ENCODE data around the gene ACTL7B.

DNA sequence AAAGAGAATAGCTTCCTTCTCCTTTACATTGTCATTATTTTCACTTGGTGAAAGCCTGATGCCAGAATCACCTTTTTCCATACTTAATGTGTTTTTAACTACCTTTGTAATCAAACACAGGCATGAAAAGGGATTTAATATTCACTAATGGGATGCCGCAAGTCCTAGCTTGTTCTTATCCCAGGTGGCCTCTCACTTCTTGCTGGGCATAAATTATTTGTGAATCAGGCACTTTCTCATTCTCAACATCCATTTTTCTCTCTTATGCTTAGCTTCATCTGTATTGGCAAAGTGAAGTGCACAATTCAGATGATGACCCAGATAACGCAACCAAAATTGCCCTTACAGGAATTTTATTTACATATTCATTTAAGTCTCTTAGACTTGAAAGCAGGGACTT lies 10.9 kb downstream of the ACTL7B start:
- TF ChIP-seq NRF1 (conservative IDR thresholded peaks at IDR 0.05; ENCODE audit: low read depth, low read length): no peak
- TF ChIP-seq YY1 (IDR thresholded peaks at IDR 0.05; ENCODE audit: low read depth, low read length): no peak
- no peak for TF ChIP-seq TARDBP (IDR thresholded peaks at IDR 0.05; ENCODE audit: borderline replicate concordance)
- TF ChIP-seq, protein P1, sequence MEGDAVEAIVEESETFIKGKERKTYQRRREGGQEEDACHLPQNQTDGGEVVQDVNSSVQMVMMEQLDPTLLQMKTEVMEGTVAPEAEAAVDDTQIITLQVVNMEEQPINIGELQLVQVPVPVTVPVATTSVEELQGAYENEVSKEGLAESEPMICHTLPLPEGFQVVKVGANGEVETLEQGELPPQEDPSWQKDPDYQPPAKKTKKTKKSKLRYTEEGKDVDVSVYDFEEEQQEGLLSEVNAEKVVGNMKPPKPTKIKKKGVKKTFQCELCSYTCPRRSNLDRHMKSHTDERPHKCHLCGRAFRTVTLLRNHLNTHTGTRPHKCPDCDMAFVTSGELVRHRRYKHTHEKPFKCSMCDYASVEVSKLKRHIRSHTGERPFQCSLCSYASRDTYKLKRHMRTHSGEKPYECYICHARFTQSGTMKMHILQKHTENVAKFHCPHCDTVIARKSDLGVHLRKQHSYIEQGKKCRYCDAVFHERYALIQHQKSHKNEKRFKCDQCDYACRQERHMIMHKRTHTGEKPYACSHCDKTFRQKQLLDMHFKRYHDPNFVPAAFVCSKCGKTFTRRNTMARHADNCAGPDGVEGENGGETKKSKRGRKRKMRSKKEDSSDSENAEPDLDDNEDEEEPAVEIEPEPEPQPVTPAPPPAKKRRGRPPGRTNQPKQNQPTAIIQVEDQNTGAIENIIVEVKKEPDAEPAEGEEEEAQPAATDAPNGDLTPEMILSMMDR (IDR thresholded peaks at IDR 0.05 in 2 of 3, conservative IDR thresholded peaks at IDR 0.05 in 1 of 3; ENCODE audit: control insufficient read depth in 2 of 3, extremely low read depth in 1 of 3, insufficient read depth in 1 of 3, low read depth in 3 of 3, low read length in 3 of 3): no peak
- no peak for TF ChIP-seq TCF7 (IDR thresholded peaks at IDR 0.05; ENCODE audit: borderline replicate concordance)
- TF ChIP-seq, protein P2, sequence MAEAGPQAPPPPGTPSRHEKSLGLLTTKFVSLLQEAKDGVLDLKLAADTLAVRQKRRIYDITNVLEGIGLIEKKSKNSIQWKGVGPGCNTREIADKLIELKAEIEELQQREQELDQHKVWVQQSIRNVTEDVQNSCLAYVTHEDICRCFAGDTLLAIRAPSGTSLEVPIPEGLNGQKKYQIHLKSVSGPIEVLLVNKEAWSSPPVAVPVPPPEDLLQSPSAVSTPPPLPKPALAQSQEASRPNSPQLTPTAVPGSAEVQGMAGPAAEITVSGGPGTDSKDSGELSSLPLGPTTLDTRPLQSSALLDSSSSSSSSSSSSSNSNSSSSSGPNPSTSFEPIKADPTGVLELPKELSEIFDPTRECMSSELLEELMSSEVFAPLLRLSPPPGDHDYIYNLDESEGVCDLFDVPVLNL (IDR thresholded peaks at IDR 0.05; ENCODE audit: low read depth, low read length): no peak
